GM12878 (cell line): ENCODE measurements around the gene RPS6KA2. TPM values are rescaled to one million over a fixed set of nuclear protein-coding genes. Genes with fewer than 3 reads are reported as not detected.
A peak's percentile ranks its signal among the peaks of the same experiment; 100 is the strongest.

ENCODE experiments used
- BACH1 ChIP-seq: fragments of 450-650 bp; IDR thresholded peaks from 2 replicates; pipeline ENCODE4 v1.6.1; 2017; ENCODE audit warnings: mild to moderate bottlenecking, borderline replicate concordance
- BCL3 ChIP-seq: IDR thresholded peaks from 2 replicates; pipeline ENCODE4 v1.6.1; 2011; ENCODE audit warnings: borderline replicate concordance, low read depth, mild to moderate bottlenecking, moderate library complexity, low read length; ENCODE audit not compliant: insufficient read depth, poor library complexity, severe bottlenecking
- CEBPB ChIP-seq, 2 experiments: fragments of 150-350 bp in 1 of 2; IDR thresholded peaks; 2 replicates each; pipeline ENCODE4 v1.6.1; 2012 to 2014; ENCODE audit warnings: low read depth in 2 of 2, low read length in 2 of 2, borderline replicate concordance in 1 of 2, inconsistent platforms in 1 of 2
- E2F4 ChIP-seq: IDR thresholded peaks from 2 replicates; pipeline ENCODE4 v1.6.1; 2012; ENCODE audit warnings: low read depth, low read length, improper control_type of control experiment
- ELK1 ChIP-seq: IDR thresholded peaks from 2 replicates; pipeline ENCODE4 v1.6.1; 2012; ENCODE audit warnings: low read depth, low read length, improper control_type of control experiment
- GATAD2B ChIP-seq: fragments of 450-650 bp; conservative IDR thresholded peaks from 2 replicates; pipeline ENCODE4 v1.6.1; 2017; ENCODE audit warnings: low read depth, mild to moderate bottlenecking, moderate library complexity
- HDAC6 ChIP-seq: fragments of 200-600 bp; sonication (generic); IDR thresholded peaks from one replicate; pipeline ENCODE4 v1.8.0; 2017; ENCODE audit warnings: antibody characterized with exemption; ENCODE audit not compliant: unreplicated experiment
- IRF4 ChIP-seq: IDR thresholded peaks from 2 replicates; pipeline ENCODE4 v1.6.1; 2011; ENCODE audit warnings: low read depth, low read length
- NFIC ChIP-seq: IDR thresholded peaks from 2 replicates; pipeline ENCODE4 v1.6.1; 2012; ENCODE audit warnings: low read depth, mild to moderate bottlenecking, inconsistent platforms, low read length, moderate library complexity
- NFXL1 ChIP-seq: fragments of 450-650 bp; IDR thresholded peaks from 2 replicates; pipeline ENCODE4 v1.6.1; 2017; ENCODE audit warnings: antibody characterized with exemption, mild to moderate bottlenecking, borderline replicate concordance
- NFYB ChIP-seq: IDR thresholded peaks from 2 replicates; pipeline ENCODE4 v1.6.1; 2011; ENCODE audit warnings: low read depth, mild to moderate bottlenecking, low read length, improper control_type of control experiment, moderate library complexity; ENCODE audit not compliant: insufficient read depth
- NR2C2 ChIP-seq: IDR thresholded peaks from 2 replicates; pipeline ENCODE4 v1.6.1; 2011; ENCODE audit warnings: borderline replicate concordance, low read depth; ENCODE audit not compliant: control insufficient read depth, insufficient read length
- PAX8 ChIP-seq: fragments of 450-650 bp; IDR thresholded peaks from 2 replicates; pipeline ENCODE4 v1.6.1; 2017; ENCODE audit warnings: mild to moderate bottlenecking, moderate library complexity
- PBX3 ChIP-seq: IDR thresholded peaks from 2 replicates; pipeline ENCODE4 v1.6.1; 2011; ENCODE audit warnings: mild to moderate bottlenecking, low read depth, low read length, moderate library complexity; ENCODE audit not compliant: insufficient replicate concordance
- PML ChIP-seq: IDR thresholded peaks from 2 replicates; pipeline ENCODE4 v1.6.1; 2012; ENCODE audit warnings: low read length, inconsistent platforms
- RUNX3 ChIP-seq: IDR thresholded peaks from 2 replicates; pipeline ENCODE4 v1.6.1; 2012; ENCODE audit warnings: low read length, inconsistent platforms
- SMARCA5 ChIP-seq: fragments of 450-650 bp; IDR thresholded peaks from 2 replicates; pipeline ENCODE4 v1.6.1; 2017; ENCODE audit warnings: mild to moderate bottlenecking
- SUPT20H ChIP-seq: IDR thresholded peaks from 2 replicates; pipeline ENCODE4 v1.6.1; 2011; ENCODE audit warnings: low read depth, mild to moderate bottlenecking, low read length, moderate library complexity, borderline replicate concordance; ENCODE audit not compliant: control insufficient read depth
- SUZ12 ChIP-seq: fragments of 200-600 bp; sonication (generic); IDR thresholded peaks from one replicate; pipeline ENCODE4 v1.6.1; 2018; ENCODE audit warnings: antibody characterized with exemption, mild to moderate bottlenecking; ENCODE audit not compliant: unreplicated experiment
- polyA plus RNA-seq, 11 experiments: library from polyadenylated mRNA; depleted of rRNA in 4 of 11; unstranded in 6 of 11; stranded (reverse) in 5 of 11; fragments of >200 nt; fragmentation: Nextera tagmentation in 4 of 11; fragmentation: Illumina TruSeq in 1 of 11; extraction: Ambion mirVana in 4 of 11; extraction: Trizol in 1 of 11; gene quantifications; 1 replicate in 1 of 11; 2 replicates in 10 of 11; pipeline versions ENCODE4 v1.2.1 to v1.2.3, GENCODE V29; 2011 to 2016; ENCODE audit warnings: inconsistent platforms in 2 of 11, missing spikeins in 2 of 11, low read depth in 1 of 11
- total RNA-seq, 4 experiments: library from RNA; depleted of rRNA in 3 of 4; stranded (reverse); fragments of >200 nt in 3 of 4; fragmentation: Illumina TruSeq in 1 of 4; extraction: Trizol in 1 of 4; gene quantifications; 2 replicates each; pipeline versions ENCODE4 v1.2.1 to v1.2.3, GENCODE V29; 2013 to 2021
- TF ChIP-seq, protein P1 (sequence below): fragments of 450-650 bp; IDR thresholded peaks from 2 replicates; pipeline ENCODE4 v1.6.1; 2018; ENCODE audit warnings: borderline replicate concordance, mild to moderate bottlenecking; ENCODE audit not compliant: partially characterized antibody
- TF ChIP-seq, protein P2 (sequence below): IDR thresholded peaks from 2 replicates; pipeline ENCODE4 v1.6.1; 2011; ENCODE audit warnings: low read depth, low read length, improper control_type of control experiment, borderline replicate concordance

Gene RPS6KA2
- total and polyA plus RNA-seq, 10 of the 15 experiments (the other 5 are each of a cell fraction or from before 2014, with no cell fraction given) = 0.02 to 1.0 (median 0.22) TPM; not detected in 1

DNA sequence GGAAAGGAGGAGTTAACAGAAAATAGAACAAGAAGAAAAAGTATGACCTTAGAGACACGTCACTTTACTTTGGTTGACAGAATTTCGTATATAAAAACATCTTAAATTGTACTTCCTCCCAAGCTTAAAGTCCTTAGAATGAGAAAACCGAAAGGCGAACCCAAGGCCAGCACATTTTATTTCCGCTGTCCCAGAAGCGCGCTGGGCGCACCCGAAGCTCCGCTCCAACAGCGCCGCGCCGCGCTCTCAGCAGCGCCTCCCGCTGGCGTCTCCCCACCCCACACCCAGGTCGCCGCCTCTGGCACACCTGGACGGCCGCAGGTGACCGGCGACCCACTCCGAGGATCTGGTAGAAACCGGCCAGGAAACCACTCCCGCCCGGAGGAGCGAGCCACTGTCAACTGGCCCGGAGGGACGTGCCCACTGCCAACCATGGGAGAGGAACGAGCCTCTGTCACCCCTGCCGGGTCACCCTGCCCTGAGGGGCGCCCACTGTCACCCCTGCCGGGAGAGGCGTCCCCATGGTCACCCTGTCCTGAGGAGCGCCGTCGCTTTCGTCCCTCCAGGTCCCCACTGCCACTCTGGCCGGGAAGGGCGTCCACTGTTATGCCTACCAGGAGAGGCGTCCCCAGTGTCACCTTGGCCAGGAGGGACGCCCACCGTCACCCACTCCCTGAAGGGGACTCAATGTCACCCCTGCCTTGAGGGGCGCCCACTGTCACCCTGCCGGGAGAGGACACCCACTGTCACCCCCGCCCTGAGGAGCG is 245.1 kb downstream of the RPS6KA2 start (continued):
- TF ChIP-seq, protein P1, sequence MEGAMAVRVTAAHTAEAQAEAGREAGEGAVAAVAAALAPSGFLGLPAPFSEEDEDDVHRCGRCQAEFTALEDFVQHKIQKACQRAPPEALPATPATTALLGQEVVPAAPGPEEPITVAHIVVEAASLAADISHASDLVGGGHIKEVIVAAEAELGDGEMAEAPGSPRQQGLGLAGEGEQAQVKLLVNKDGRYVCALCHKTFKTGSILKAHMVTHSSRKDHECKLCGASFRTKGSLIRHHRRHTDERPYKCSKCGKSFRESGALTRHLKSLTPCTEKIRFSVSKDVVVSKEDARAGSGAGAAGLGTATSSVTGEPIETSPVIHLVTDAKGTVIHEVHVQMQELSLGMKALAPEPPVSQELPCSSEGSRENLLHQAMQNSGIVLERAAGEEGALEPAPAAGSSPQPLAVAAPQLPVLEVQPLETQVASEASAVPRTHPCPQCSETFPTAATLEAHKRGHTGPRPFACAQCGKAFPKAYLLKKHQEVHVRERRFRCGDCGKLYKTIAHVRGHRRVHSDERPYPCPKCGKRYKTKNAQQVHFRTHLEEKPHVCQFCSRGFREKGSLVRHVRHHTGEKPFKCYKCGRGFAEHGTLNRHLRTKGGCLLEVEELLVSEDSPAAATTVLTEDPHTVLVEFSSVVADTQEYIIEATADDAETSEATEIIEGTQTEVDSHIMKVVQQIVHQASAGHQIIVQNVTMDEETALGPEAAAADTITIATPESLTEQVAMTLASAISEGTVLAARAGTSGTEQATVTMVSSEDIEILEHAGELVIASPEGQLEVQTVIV = peak; percentile 65
- no peak for TF ChIP-seq PAX8
- TF ChIP-seq E2F4 = no peak
- TF ChIP-seq BACH1 = peak; percentile 43; the same call in 1 of the 2 replicates
- TF ChIP-seq PML = no peak
- TF ChIP-seq BCL3 = no peak
- TF ChIP-seq SMARCA5 = peak; percentile 89; the same call in 1 of the 2 replicates
- no peak for TF ChIP-seq IRF4
- TF ChIP-seq RUNX3 = no peak
- no peak for TF ChIP-seq NFIC
- no peak for TF ChIP-seq CEBPB (IDR thresholded peaks at IDR 0.05; ENCODE audit: borderline replicate concordance in 1 of 2, low read depth in 2 of 2, low read length in 2 of 2)
- no peak for TF ChIP-seq ELK1
- TF ChIP-seq, protein P2, sequence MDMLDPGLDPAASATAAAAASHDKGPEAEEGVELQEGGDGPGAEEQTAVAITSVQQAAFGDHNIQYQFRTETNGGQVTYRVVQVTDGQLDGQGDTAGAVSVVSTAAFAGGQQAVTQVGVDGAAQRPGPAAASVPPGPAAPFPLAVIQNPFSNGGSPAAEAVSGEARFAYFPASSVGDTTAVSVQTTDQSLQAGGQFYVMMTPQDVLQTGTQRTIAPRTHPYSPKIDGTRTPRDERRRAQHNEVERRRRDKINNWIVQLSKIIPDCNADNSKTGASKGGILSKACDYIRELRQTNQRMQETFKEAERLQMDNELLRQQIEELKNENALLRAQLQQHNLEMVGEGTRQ = no peak
- TF ChIP-seq HDAC6 = peak; percentile 54
- TF ChIP-seq NFXL1 = no peak
- TF ChIP-seq PBX3 = no peak
- TF ChIP-seq NFYB = no peak
- TF ChIP-seq NR2C2 = no peak
- TF ChIP-seq SUZ12 = no peak
- no peak for TF ChIP-seq SUPT20H
- TF ChIP-seq GATAD2B = peak; percentile 66
